ENCODE measurements around the gene OTOS.

Gene OTOS

DNA sequence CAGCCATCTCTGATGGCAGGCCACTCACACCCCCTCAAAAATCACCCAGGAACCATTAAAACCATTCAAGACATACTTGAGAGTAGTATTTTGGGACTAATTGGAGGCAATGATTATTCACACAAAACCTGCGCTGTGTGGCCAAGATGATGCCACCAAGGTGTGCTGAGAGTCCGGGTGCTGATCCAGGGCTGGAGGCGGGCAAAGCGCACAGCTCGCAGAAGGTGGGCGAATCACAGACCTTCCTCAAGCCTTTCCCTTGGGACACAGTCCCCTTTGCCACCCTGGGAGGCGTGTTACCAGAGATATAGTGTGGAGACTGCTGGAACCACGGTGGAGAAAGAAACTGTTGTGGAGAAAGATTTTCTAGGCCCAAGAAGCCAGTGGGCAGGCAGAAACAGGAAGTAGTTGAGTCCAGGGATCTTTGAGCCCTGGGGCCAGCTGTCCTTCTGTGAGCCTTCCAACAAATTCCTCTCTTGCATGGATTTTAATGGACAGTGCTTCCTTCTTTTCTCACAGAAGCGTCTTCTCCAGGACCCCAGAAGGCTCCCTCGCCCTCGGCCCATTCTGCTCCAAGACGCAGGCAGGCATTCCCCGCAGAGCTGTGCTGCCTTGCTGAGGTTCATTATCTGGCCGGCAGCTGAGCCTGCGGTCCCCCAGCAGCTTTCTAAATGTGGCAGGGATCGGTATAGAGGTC is 12.4 kb downstream of the OTOS start:
- TF ChIP-seq, protein P1, sequence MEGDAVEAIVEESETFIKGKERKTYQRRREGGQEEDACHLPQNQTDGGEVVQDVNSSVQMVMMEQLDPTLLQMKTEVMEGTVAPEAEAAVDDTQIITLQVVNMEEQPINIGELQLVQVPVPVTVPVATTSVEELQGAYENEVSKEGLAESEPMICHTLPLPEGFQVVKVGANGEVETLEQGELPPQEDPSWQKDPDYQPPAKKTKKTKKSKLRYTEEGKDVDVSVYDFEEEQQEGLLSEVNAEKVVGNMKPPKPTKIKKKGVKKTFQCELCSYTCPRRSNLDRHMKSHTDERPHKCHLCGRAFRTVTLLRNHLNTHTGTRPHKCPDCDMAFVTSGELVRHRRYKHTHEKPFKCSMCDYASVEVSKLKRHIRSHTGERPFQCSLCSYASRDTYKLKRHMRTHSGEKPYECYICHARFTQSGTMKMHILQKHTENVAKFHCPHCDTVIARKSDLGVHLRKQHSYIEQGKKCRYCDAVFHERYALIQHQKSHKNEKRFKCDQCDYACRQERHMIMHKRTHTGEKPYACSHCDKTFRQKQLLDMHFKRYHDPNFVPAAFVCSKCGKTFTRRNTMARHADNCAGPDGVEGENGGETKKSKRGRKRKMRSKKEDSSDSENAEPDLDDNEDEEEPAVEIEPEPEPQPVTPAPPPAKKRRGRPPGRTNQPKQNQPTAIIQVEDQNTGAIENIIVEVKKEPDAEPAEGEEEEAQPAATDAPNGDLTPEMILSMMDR (IDR thresholded peaks at IDR 0.05; ENCODE audit: borderline replicate concordance, control extremely low read depth, extremely low read depth, insufficient read depth, missing control alignments) = no peak
- in situ Hi-C loops (cut with MboI; ENCODE audit: low sequenced_read_pairs, unreplicated experiment) = no loop called here
- DNase-seq (ENCODE audit: low spot score) = no peak

DNA sequence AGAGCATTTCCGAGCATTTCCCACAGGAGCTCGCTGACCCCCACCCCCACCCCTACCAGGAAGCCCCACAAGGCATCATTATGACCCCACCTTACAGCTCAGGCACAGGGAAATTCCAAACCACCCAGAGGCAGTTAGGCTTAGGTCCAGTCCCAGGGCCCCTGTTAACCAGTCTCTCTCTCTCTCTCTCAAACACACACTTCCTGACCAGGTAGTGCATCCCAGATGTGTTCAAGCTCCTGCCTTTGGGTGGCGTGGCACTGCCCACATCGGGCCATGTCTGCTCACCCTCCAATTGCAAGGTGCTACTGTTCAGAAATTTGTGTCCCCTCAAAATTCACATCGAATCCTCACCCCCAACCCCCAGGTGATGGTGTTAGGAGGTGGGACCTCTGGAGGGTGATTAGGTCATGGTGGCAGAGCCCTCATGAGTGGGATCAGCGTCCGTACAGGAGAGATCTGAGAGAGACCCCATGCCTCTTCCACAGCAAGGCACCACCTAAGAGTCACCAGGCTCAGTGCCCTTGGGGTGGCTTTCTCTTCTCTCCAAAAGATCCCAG is 13.2 kb downstream of the OTOS start:
- TF ChIP-seq, protein P1 (IDR thresholded peaks at IDR 0.05; ENCODE audit: borderline replicate concordance, control extremely low read depth, extremely low read depth, insufficient read depth, missing control alignments) = no peak
- DNase-seq (ENCODE audit: low spot score) = no peak
- in situ Hi-C loops (cut with MboI; ENCODE audit: low sequenced_read_pairs, unreplicated experiment) = no loop called here

DNA sequence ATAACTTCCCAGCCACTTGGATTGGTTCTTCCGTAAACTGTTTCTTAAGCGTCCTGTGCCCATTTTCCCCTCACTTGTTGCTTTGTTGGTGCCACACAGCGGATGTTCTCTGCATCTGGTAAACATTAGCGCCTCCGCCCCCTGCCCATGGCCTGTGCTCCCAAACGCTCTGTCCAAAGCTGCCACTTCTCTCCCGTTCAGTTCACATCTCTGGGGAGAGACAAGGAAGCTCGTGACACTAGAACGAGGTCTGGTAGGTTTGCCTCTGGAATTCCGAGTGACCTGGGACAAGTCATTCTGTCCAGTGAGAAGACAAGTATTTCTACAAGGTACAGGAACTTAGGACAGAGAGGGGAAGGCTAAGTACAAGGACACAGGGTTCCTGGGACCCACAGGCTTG is 13.7 kb downstream of the OTOS start:
- in situ Hi-C loops (cut with MboI; ENCODE audit: low sequenced_read_pairs, unreplicated experiment) = no loop called here
- TF ChIP-seq, protein P1 (IDR thresholded peaks at IDR 0.05; ENCODE audit: borderline replicate concordance, control extremely low read depth, extremely low read depth, insufficient read depth, missing control alignments) = no peak
- no peak for DNase-seq (ENCODE audit: low spot score)

DNA sequence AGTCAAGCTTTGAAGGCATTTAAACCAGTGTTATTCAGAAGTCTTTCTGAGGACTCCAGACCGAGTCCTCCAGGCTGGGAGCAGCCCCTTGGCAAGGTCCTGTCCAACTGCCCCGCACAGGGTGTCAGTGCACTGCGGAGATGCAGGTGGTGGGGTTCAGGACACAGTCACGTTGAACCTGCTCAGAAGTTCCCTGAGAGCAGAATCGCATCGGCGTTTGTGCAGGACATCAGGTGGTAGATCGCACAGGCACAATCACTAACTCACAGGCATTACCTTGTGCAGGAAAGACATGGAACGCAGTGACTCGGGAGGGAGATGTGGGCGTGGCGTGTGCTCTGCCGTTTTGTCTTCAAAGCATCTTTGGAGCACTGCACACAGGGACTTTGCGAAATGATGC is 14.7 kb downstream of the OTOS start:
- DNase-seq (ENCODE audit: low spot score) = no peak
- TF ChIP-seq, protein P1 (IDR thresholded peaks at IDR 0.05; ENCODE audit: borderline replicate concordance, control extremely low read depth, extremely low read depth, insufficient read depth, missing control alignments) = no peak
- in situ Hi-C loops (cut with MboI; ENCODE audit: low sequenced_read_pairs, unreplicated experiment) = no loop called here

DNA sequence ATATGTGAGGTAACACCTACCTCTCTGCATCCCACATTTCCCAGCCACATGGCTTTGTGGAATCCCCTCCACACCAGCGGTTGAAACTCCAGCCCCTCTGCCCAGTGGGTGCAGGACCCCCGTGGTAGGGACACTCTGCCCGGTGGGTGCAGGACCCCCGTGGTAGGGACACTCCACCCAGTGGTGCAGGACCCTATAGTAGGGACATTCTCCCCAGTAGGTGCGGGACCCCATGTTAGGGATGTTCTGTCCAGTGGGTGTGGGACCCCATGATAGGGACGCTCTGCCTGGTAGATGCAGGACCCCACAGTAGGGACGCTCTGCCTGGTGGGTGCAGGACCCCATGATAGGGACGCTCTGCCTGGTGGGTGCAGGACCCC is 15.8 kb downstream of the OTOS start:
- in situ Hi-C loops (cut with MboI; ENCODE audit: low sequenced_read_pairs, unreplicated experiment) = no loop called here
- TF ChIP-seq, protein P1 (IDR thresholded peaks at IDR 0.05; ENCODE audit: borderline replicate concordance, control extremely low read depth, extremely low read depth, insufficient read depth, missing control alignments) = no peak
- DNase-seq (ENCODE audit: low spot score) = peak; percentile 14

DNA sequence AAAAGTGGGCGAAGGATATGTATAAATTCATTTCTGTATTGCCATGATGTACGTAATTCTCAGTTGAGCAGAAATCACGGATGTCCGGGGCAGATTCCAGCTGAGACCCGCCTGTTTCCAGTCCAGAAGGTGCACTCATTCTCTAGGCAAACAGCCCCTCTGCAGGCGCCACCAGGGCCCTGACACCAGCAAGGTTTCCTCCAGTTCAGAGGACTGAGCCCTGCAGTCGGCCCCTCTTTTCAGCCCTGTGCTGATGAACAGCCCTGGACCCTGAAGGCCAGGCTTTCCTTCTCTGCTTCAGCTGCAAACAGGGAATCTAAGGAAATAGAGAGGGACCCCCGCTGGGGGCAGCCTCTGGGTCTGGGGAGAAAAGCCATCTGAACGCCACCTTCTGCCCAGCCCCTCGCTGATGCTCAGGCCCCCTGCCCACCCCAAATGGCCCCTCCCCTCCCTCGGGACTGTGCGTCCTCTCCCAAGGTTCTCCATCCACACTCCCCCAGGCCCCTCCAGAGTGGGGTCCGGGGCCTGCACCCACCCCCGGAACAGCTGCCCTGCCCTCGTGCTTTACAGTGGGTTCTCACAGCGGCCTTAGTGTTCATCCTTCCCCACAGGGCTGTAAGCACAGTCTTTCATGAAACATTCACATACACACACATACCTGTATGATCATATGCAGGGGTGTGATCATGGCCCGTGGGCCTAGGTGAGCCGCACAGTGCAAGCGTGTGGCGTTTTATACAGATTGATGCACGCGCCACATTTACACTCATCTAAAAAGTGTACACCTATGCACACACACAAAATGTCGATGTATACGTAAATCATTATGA is 16.4 kb downstream of the OTOS start:
- DNase-seq (ENCODE audit: low spot score) = no peak
- in situ Hi-C loops (cut with MboI; ENCODE audit: low sequenced_read_pairs, unreplicated experiment) = no loop called here
- TF ChIP-seq, protein P1 (IDR thresholded peaks at IDR 0.05; ENCODE audit: borderline replicate concordance, control extremely low read depth, extremely low read depth, insufficient read depth, missing control alignments) = no peak
